HL-60/S4 treated with phorbol 12-myristate 13-acetate at 8.2 ng/mL for 4 days and 3 days (cell line): ENCODE measurements around the gene ZNF101.

Source experiments
- in situ Hi-C: fragments of 300-500 bp; cut with MboI; formaldehyde crosslinking; loops from 2 replicates; pipeline ENCODE4 v1.15.0; 2022; ENCODE audit warnings: low sequenced_read_pairs

ZNF101 gene

GRCh38 chr19:19668230-19669012 lies at the start of gene ZNF101:
Gene ZNF101 (plus strand): TSS chr19:19668839. CDS start chr19:19668964, 125 bp downstream.
- in situ Hi-C loops: no loop called here

GRCh38 chr19:19619181-19619848 lies 49.3 kb upstream of the ZNF101 start:
- in situ Hi-C loops: no loop called here

- in situ Hi-C loops: no loop called here
Measured at GRCh38 chr19:19619849-19620210, 48.8 kb upstream of the ZNF101 start.

- in situ Hi-C loops: no loop called here
Measured at GRCh38 chr19:19623383-19623782, 45.3 kb upstream of the ZNF101 start.

- in situ Hi-C loops: no loop called here
Measured at GRCh38 chr19:19624032-19624570, 44.5 kb upstream of the ZNF101 start.

- in situ Hi-C loops: no loop called here
Measured at GRCh38 chr19:19626516-19627472, 41.8 kb upstream of the ZNF101 start.

GRCh38 chr19:19627621-19628500 lies 40.8 kb upstream of the ZNF101 start, which contains the start of gene LPAR2:
Gene LPAR2 (minus strand): TSS chr19:19628220. CDS start chr19:19627275, 945 bp downstream.
- in situ Hi-C loops: no loop called here

- in situ Hi-C loops: no loop called here
Measured at GRCh38 chr19:19628501-19629134, 40.0 kb upstream of the ZNF101 start.

- in situ Hi-C loops: no loop called here
Measured at GRCh38 chr19:19630062-19630414, 38.6 kb upstream of the ZNF101 start.

- in situ Hi-C loops: no loop called here
Measured at GRCh38 chr19:19630426-19630825, 38.2 kb upstream of the ZNF101 start.

- in situ Hi-C loops: no loop called here
Measured at GRCh38 chr19:19631346-19631745, 37.3 kb upstream of the ZNF101 start.

- in situ Hi-C loops: no loop called here
Measured at GRCh38 chr19:19632661-19633060, 36.0 kb upstream of the ZNF101 start.

- in situ Hi-C loops: no loop called here
Measured at GRCh38 chr19:19633711-19634515, 34.7 kb upstream of the ZNF101 start.

GRCh38 chr19:19634516-19635312 lies 33.9 kb upstream of the ZNF101 start:
- in situ Hi-C loops: no loop called here

GRCh38 chr19:19635313-19635702 lies 33.3 kb upstream of the ZNF101 start:
- in situ Hi-C loops: no loop called here

- in situ Hi-C loops: no loop called here
Measured at GRCh38 chr19:19636573-19637185, 32.0 kb upstream of the ZNF101 start.

- in situ Hi-C loops: no loop called here
Measured at GRCh38 chr19:19637186-19637522, 31.5 kb upstream of the ZNF101 start.
